ENCODE results near the gene ARHGEF2.
A peak's percentile ranks its signal among the peaks of the same experiment; 100 is the strongest.
"Not testable (repeated sequence)": the region's sequence is repeated elsewhere in the genome, so short reads cannot be mapped to it uniquely, and the experiment has no call there.

ARHGEF2 gene

GRCh38 chr1:155990005-155990739, 11.8 kb upstream of the ARHGEF2 start:
- no peaks in the 10 kb centered on the region for H3K36me3 ChIP-seq (ENCODE audit: control insufficient read depth, insufficient read depth, low read length)
- no peak overlapping the region for H3K4me3 ChIP-seq (ENCODE audit: extremely low read depth, insufficient read depth, low read length, poor library complexity, severe bottlenecking)
- no peaks in the 10 kb centered on the region for H3K9me3 ChIP-seq (ENCODE audit: control insufficient read depth, low read length)
- H3K4me1 ChIP-seq (ENCODE audit: control insufficient read depth, insufficient read depth, low read length, poor library complexity, severe bottlenecking): no peaks in the 10 kb centered on the region
- H3K27ac ChIP-seq (ENCODE audit: low read depth, low read length, severe bottlenecking): no peak overlapping the region
- WGBS, 2 experiments (ENCODE audit: insufficient coverage in 2 of 2): 93 to 100% methylated on average over 2 to 3 of the region's 6 CpGs

GRCh38 chr1:155989242-155990004, 11.1 kb upstream of the ARHGEF2 start:
- H3K27ac ChIP-seq (ENCODE audit: low read depth, low read length, severe bottlenecking): no peak overlapping the region
- H3K4me1 ChIP-seq (ENCODE audit: control insufficient read depth, insufficient read depth, low read length, poor library complexity, severe bottlenecking): no peaks in the 10 kb centered on the region
- H3K36me3 ChIP-seq (ENCODE audit: control insufficient read depth, insufficient read depth, low read length): no peaks in the 10 kb centered on the region
- no peak overlapping the region for H3K4me3 ChIP-seq (ENCODE audit: extremely low read depth, insufficient read depth, low read length, poor library complexity, severe bottlenecking)
- H3K9me3 ChIP-seq (ENCODE audit: control insufficient read depth, low read length): no peaks in the 10 kb centered on the region
- WGBS, 2 experiments (ENCODE audit: insufficient coverage in 2 of 2): 55 to 61% methylated on average over 6 to 9 of the region's 9 CpGs

GRCh38 chr1:155984903-155985645, 6.7 kb upstream of the ARHGEF2 start:
- H3K4me1 ChIP-seq (ENCODE audit: control insufficient read depth, insufficient read depth, low read length, poor library complexity, severe bottlenecking): peaks cover 22% of the 10 kb centered on the region
- not testable (repeated sequence) for H3K9me3 ChIP-seq (ENCODE audit: control insufficient read depth, low read length); H3K4me3 ChIP-seq (ENCODE audit: extremely low read depth, insufficient read depth, low read length, poor library complexity, severe bottlenecking); H3K27ac ChIP-seq (ENCODE audit: low read depth, low read length, severe bottlenecking); H3K36me3 ChIP-seq (ENCODE audit: control insufficient read depth, insufficient read depth, low read length)
- 95 to 98% methylated on average over 4 to 7 of the region's 11 CpGs for WGBS, 2 experiments (ENCODE audit: insufficient coverage in 2 of 2)

GRCh38 chr1:155984341-155984740, 6.0 kb upstream of the ARHGEF2 start:
- Histone ChIP-seq H3K36me3 (ENCODE audit: control insufficient read depth, insufficient read depth, low read length) (no peaks in the 10 kb centered on the region), H3K4me1 (ENCODE audit: control insufficient read depth, insufficient read depth, low read length, poor library complexity, severe bottlenecking) (peaks cover 30% of the 10 kb centered on the region), H3K9me3 (ENCODE audit: control insufficient read depth, low read length) (no peaks in the 10 kb centered on the region), H3K27ac (ENCODE audit: low read depth, low read length, severe bottlenecking) (peak overlapping the region; percentile 91), H3K4me3 (ENCODE audit: extremely low read depth, insufficient read depth, low read length, poor library complexity, severe bottlenecking) (no peak overlapping the region)
- WGBS, 2 experiments (ENCODE audit: insufficient coverage in 2 of 2): 92% methylated on average over 2 of the region's 7 CpGs; no CpG with 5 or more reads in 1 of the 2 experiments

- H3K4me1 ChIP-seq (ENCODE audit: control insufficient read depth, insufficient read depth, low read length, poor library complexity, severe bottlenecking): peaks cover 33% of the 10 kb centered on the region
- no peak overlapping the region for H3K4me3 ChIP-seq (ENCODE audit: extremely low read depth, insufficient read depth, low read length, poor library complexity, severe bottlenecking)
- H3K9me3 ChIP-seq (ENCODE audit: control insufficient read depth, low read length): no peaks in the 10 kb centered on the region
- 69 to 71% methylated on average over 1 to 4 of the region's 4 CpGs for WGBS, 2 experiments (ENCODE audit: insufficient coverage in 2 of 2)
- no peaks in the 10 kb centered on the region for H3K36me3 ChIP-seq (ENCODE audit: control insufficient read depth, insufficient read depth, low read length)
- H3K27ac ChIP-seq (ENCODE audit: low read depth, low read length, severe bottlenecking): peak overlapping the region; percentile 91
Measured at GRCh38 chr1:155983191-155984024, 5.1 kb upstream of the ARHGEF2 start.

- 88 to 91% methylated on average over 7 of the region's 7 CpGs for WGBS, 2 experiments (ENCODE audit: insufficient coverage in 2 of 2)
- no peak overlapping the region for H3K27ac ChIP-seq (ENCODE audit: low read depth, low read length, severe bottlenecking)
Measured at GRCh38 chr1:155982106-155982505, 3.8 kb upstream of the ARHGEF2 start.

GRCh38 chr1:155981266-155982088, 3.1 kb upstream of the ARHGEF2 start:
- H3K4me3 ChIP-seq (ENCODE audit: extremely low read depth, insufficient read depth, low read length, poor library complexity, severe bottlenecking): no peak overlapping the region
- 71 to 91% methylated on average over 4 to 5 of the region's 6 CpGs for WGBS, 2 experiments (ENCODE audit: insufficient coverage in 2 of 2)

More at GRCh38 chr1:155982106-155982505, 3.8 kb upstream of the ARHGEF2 start:
- Histone ChIP-seq H3K9me3 (ENCODE audit: control insufficient read depth, low read length) (no peaks in the 10 kb centered on the region), H3K4me1 (ENCODE audit: control insufficient read depth, insufficient read depth, low read length, poor library complexity, severe bottlenecking) (peaks cover 34% of the 10 kb centered on the region), H3K4me3 (ENCODE audit: extremely low read depth, insufficient read depth, low read length, poor library complexity, severe bottlenecking) (no peak overlapping the region), H3K36me3 (ENCODE audit: control insufficient read depth, insufficient read depth, low read length) (no peaks in the 10 kb centered on the region)

GRCh38 chr1:155979597-155980343, 1.4 kb upstream of the ARHGEF2 start:
- Histone ChIP-seq H3K4me3 (ENCODE audit: extremely low read depth, insufficient read depth, low read length, poor library complexity, severe bottlenecking) (peak overlapping the region; percentile 80), H3K36me3 (ENCODE audit: control insufficient read depth, insufficient read depth, low read length) (no peaks in the 10 kb centered on the region), H3K4me1 (ENCODE audit: control insufficient read depth, insufficient read depth, low read length, poor library complexity, severe bottlenecking) (peaks cover 51% of the 10 kb centered on the region), H3K9me3 (ENCODE audit: control insufficient read depth, low read length) (no peaks in the 10 kb centered on the region), H3K27ac (ENCODE audit: low read depth, low read length, severe bottlenecking) (peak overlapping the region; percentile 82)
- WGBS, 2 experiments (ENCODE audit: insufficient coverage in 2 of 2): 56 to 90% methylated on average over 2 to 4 of the region's 4 CpGs

More at GRCh38 chr1:155981266-155982088, 3.1 kb upstream of the ARHGEF2 start:
- Histone ChIP-seq H3K9me3 (ENCODE audit: control insufficient read depth, low read length) (no peaks in the 10 kb centered on the region), H3K27ac (ENCODE audit: low read depth, low read length, severe bottlenecking) (peak overlapping the region; percentile 18), H3K4me1 (ENCODE audit: control insufficient read depth, insufficient read depth, low read length, poor library complexity, severe bottlenecking) (peaks cover 39% of the 10 kb centered on the region), H3K36me3 (ENCODE audit: control insufficient read depth, insufficient read depth, low read length) (no peaks in the 10 kb centered on the region)

GRCh38 chr1:155978973-155979429, 654 bp upstream of the ARHGEF2 start:
- peaks cover 56% of the 10 kb centered on the region for H3K4me1 ChIP-seq (ENCODE audit: control insufficient read depth, insufficient read depth, low read length, poor library complexity, severe bottlenecking)
- H3K36me3 ChIP-seq (ENCODE audit: control insufficient read depth, insufficient read depth, low read length): peaks cover 6% of the 10 kb centered on the region
- peak overlapping the region; percentile 82 for H3K27ac ChIP-seq (ENCODE audit: low read depth, low read length, severe bottlenecking)
- H3K9me3 ChIP-seq (ENCODE audit: control insufficient read depth, low read length): no peaks in the 10 kb centered on the region
- H3K4me3 ChIP-seq (ENCODE audit: extremely low read depth, insufficient read depth, low read length, poor library complexity, severe bottlenecking): peak overlapping the region; percentile 80
- WGBS, 2 experiments (ENCODE audit: insufficient coverage in 2 of 2): 2 to 11% methylated on average over 3 to 5 of the region's 8 CpGs

Measured in mesodermal cell (in vitro differentiated cells).